A673 (cell line): ENCODE data around the gene MORN1.

Experiments
- EZH2 ChIP-seq: fragments of 200-600 bp; sonication (generic); IDR thresholded peaks from 2 replicates; pipeline ENCODE4 v1.6.1; 2017; ENCODE audit warnings: borderline replicate concordance, low read depth, mild to moderate bottlenecking, mixed read lengths, antibody characterized with exemption, low read length; ENCODE audit not compliant: poor library complexity, severe bottlenecking
- TF ChIP-seq, protein P1 (sequence below): fragments of 300-800, 200-600 bp; sonication (generic); conservative IDR thresholded peaks from 2 replicates; pipeline ENCODE4 v1.5.1; 2017; ENCODE audit warnings: low read depth, mild to moderate bottlenecking, antibody characterized with exemption, low read length, moderate library complexity, mixed read lengths

GRCh38 chr1:2417833-2418225, 26.5 kb upstream of the MORN1 start:
- TF ChIP-seq, protein P1, sequence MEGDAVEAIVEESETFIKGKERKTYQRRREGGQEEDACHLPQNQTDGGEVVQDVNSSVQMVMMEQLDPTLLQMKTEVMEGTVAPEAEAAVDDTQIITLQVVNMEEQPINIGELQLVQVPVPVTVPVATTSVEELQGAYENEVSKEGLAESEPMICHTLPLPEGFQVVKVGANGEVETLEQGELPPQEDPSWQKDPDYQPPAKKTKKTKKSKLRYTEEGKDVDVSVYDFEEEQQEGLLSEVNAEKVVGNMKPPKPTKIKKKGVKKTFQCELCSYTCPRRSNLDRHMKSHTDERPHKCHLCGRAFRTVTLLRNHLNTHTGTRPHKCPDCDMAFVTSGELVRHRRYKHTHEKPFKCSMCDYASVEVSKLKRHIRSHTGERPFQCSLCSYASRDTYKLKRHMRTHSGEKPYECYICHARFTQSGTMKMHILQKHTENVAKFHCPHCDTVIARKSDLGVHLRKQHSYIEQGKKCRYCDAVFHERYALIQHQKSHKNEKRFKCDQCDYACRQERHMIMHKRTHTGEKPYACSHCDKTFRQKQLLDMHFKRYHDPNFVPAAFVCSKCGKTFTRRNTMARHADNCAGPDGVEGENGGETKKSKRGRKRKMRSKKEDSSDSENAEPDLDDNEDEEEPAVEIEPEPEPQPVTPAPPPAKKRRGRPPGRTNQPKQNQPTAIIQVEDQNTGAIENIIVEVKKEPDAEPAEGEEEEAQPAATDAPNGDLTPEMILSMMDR = no peak
- TF ChIP-seq EZH2 = no peak
